IPS DF 4.7 (cell line): ENCODE results near the gene PSMG3.

Experiments
- DNase-seq: peaks from one replicate; pipeline ENCODE4 v3.0.0-alpha.2; 2013; ENCODE audit warnings: low spot score; ENCODE audit errors: extremely low read depth

The PSMG3 gene, protein sequence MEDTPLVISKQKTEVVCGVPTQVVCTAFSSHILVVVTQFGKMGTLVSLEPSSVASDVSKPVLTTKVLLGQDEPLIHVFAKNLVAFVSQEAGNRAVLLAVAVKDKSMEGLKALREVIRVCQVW

DNA sequence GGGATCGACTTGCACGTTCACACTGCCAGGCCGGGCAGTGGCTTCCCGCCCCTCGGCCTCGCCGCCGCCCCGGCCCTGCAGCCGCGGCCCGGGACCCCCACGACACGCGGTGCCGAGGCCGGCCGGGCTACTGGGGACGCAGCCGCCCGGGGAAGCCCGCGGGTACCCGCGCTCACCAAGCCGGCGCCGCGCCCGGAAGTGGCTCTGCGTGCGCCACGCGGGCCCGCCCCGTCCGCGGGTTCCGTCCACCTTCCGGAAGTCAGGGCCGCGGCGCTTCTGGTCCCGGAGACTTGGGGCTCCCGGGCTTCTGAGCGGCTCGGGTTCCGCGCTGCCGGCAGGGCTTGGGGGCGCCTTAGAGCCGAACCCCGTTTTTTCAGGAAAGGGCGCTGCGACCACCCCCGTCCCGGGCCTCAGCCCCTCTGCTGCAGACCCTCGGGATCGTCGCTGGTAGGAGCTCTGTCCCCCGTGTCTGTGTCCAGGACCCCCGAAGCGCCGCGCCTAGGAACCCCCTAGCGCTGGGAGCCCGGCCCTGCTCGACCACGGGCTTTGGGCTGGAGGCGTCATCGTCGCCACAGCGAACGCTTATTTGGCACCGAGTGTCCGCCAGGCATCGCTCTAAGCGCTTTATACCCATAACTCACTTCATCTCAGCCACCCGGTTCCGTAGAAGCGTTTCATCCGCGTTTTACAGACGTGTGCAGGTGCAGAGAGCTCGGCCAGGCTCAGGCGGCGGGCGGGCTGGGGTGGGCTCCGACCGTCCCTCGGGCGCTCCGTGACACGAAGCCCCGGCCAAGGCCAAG lies at the start of gene PSMG3:
Gene PSMG3 (minus strand): TSS at position 200 of the 800 bp plus-strand sequence. CDS start 693 bp downstream, outside the sequence.
- no peak for DNase-seq

DNA sequence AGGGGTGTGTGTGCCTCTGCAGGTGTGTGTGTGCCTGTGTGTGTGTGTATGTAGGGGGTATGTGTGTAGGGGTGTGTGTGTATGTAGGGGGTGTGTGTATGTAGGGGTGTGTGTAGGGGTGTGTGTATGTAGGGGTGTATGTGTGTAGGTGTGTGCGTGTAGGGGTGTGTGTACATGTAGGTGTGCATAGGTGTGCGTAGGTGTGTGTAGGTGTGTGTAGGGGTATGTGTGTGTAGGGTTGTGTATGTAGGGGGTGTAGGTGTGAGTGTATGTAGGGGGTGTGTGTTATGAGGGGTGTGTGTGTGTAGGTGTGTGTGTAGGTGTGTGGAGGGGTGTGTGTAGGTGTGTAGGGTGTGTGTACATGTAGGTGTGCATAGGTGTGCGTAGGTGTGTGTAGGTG lies 48.6 kb upstream of the PSMG3 start:
- DNase-seq: no peak

DNA sequence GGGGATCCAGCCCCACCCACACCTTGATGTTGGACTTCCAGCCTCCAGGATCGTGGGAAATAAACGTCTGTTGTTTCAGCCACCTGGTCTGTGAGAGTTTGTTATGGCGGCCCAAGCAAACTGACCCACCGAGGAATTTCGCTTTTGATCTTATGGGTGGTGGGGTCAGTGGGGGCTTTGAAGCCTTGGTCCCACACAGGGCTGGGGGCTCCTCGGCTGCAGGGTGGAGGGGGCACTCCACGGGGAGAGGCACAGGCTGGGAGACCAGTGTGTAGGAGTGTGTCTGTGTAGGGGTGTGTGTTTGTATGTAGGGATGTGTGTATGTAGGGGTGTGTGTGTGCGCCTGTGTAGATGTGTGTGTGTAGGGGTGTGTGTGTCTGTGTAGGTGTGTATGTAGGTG lies 48.1 kb upstream of the PSMG3 start:
- DNase-seq: no peak

DNA sequence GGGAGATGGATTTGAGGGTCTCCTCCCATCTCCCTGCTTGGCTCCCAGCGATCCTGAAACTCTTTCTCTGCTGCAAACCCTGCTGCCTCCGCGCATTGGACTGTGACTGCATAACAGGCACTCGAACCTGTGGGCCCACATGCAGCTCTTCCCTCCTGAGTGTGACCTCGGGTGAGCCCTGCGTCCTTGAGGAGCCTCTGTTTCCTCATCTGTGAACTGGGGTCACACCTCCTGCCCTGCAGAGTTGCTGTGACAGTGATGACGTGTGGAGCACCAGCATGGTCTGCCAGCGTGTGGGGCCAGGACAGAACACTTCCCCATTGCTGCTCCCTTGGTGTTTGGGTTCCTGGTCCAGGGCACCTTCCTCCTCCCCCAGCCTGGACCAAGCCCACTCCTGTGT lies 46.9 kb upstream of the PSMG3 start:
- no peak for DNase-seq

DNA sequence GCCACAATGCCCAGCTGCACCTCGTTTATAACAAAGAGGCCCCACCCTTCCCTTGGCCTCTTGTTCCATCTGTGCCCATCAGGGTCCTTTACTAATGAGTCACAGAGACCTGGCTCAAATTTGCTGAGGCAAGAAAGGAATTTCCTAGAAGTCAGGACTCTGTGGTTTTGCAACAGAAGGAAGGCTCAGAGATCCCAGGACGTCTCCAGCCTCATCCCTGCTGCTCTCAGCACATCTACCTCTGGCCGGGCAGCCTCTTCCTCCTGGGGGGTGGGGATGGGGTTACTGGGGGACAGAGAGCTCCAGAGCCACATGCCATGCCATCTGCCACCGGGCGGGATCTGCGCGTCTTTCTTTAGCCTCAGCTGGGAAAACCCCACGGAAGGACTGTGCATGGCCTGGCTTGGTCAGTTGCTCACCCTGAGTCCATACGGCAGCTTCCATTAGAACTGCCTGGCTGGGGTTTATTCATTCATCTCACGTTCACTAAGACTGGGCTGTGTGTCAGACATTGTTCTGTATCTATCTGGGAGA lies 41.9 kb upstream of the PSMG3 start:
- no peak for DNase-seq

DNA sequence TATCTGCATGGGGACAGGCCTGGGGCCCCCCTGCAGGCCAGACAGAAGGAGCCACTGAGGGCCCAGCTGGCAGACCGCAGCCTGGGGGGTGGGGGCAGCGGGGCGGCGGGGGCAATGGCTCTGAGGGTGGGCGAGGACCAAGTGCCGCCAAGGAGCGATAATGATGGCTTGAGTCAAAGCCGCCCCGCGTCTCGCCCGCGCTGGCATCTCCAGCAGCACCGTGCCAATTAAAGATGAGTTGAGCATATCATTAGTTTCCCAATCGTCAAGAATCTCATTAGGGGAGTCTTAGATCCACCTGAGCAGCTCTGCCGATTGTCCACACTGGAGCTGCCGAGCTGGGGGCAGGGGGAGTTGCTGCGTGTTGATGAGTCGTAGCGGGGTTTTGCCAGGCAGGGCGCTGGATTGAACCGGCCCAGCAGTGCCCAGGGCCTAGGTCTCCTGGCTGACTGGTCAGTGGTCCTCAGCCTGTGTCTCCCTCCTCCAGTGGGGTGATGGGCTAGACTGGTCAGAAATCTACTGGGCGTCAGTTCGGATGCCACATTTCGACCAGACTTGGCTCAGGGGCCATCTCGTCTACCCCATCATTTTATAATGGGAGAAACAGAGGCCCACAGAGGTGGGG lies 41.0 kb upstream of the PSMG3 start:
- no peak for DNase-seq

DNA sequence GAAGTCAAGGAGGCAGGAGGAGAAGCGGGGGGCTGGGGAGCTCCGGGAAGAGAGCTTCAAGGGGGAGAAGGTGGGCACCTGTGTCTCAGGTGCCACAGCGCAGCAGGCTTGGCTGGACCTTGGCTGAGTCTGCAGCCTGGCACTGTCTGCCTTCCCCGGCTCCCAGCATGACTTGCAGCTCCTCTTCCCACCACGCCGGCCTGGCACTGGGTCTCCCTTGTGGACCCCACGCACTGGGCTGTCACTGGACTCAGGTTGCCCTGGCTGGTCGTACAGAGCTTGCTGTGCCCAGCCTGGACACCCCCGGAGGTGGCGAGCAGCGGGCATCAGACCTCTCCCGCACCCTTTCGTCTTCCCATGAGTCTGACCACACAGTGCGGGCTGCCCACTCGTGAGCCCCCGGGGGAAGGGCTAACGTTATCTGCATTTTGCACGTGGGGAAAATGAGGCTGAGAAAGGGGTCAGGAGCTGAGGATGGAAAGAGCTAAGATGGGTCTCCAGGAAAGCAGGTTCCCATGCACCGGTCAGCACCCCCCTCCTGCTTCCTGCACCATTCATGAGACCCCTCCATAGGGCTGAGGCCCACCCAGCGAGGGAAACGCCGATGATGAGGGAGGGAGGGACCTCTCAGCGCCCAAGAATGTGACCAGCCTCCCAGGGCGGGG lies 40.3 kb upstream of the PSMG3 start:
- no peak for DNase-seq

DNA sequence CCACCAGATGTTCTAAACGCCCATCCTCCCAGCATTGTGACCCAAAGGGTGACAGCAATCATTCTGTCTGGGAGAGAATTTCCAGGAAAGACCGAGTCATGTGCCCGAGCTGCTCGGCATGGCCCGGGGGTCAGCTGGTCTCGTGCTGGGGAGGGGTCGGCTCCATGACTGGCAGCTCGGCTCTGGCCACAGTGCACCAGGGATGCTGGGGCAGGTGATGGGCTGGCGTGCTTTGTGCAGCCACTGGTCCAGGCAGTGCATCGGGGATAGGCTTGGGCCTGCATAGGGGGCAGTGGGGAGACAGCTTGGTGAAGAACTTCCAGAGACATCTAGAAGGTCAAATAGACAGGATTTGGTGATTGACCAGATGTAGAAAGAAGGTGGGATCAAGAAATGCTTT lies 39.2 kb upstream of the PSMG3 start:
- no peak for DNase-seq

DNA sequence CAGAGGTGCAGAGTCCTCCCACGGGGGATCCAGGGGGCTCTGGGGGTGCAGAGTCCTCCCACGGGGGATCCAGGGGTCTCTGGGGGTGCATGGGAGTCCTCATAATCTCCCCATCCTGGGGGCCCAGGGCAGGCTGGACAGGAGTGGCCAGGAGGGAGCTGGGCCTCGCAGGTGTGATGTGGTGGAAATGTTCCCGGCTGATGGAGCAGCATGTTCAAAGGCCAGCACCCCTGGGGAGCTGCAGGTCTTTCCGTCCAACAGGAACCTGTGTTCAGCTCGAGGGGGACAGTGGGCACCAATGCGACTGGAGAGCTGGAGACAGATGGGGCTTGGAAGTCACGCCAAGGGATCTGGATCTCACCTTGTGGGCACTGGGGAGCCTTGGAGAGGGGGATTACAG lies 38.5 kb upstream of the PSMG3 start:
- DNase-seq: no peak

DNA sequence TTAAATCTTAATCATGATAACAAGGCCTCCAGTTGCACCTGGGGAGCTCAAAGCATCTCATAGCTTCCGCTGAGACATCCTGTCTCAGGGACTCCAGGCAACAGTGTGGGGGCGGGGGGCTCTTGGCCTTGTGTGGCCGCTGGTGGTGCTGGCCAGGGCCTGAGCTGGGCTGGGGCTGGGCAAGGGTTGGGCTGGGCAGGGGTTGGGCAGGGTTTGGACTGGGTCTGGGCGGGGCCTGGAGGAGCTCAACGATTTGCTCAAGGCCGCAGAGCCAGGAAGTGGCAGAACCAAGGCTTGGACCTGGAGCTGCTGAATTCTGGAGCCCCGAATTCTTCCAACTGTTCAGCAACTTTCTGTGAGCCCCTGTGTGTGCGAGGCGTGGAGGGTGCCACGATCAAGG lies 37.9 kb upstream of the PSMG3 start:
- no peak for DNase-seq

DNA sequence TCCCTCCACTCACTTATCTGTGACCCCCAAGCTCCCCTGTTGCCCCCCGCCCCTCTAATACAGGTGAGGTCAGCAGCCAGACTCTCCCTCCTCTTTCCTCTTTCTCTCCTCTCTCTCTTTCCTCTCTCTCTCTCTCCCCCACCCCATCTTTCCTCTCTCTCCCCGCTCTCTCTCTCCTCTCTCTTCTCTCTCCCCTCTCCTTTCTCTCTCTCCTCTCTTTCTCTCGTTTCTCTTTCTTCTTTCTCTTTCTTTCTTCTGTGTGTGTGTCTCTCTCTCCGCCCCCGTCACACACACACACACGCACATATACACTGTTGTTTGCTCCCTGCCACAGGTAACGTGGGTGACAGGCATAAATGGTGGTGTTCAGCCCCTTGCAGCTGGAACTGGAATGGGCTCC lies 37.2 kb upstream of the PSMG3 start:
- DNase-seq: no peak

DNA sequence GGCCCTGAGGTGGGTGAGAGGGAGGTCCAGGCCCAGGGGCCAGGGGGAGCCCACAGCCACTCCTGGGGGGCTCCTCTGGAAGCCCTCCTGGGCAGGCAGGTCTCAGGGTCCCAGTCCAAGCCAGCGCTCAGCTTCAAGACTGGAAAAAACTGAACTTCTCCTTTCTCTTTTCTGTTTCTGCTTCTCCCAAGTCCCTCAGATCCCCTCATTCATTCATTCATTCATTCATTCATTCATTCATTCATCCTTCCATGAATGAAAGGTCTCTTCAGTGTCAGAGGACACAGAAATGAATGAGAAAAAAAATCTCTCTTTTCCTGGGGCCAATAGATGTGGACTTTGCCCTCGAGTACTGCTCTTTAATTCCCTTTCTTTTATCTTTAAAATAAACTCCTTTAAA lies 34.6 kb upstream of the PSMG3 start:
- DNase-seq: no peak

DNA sequence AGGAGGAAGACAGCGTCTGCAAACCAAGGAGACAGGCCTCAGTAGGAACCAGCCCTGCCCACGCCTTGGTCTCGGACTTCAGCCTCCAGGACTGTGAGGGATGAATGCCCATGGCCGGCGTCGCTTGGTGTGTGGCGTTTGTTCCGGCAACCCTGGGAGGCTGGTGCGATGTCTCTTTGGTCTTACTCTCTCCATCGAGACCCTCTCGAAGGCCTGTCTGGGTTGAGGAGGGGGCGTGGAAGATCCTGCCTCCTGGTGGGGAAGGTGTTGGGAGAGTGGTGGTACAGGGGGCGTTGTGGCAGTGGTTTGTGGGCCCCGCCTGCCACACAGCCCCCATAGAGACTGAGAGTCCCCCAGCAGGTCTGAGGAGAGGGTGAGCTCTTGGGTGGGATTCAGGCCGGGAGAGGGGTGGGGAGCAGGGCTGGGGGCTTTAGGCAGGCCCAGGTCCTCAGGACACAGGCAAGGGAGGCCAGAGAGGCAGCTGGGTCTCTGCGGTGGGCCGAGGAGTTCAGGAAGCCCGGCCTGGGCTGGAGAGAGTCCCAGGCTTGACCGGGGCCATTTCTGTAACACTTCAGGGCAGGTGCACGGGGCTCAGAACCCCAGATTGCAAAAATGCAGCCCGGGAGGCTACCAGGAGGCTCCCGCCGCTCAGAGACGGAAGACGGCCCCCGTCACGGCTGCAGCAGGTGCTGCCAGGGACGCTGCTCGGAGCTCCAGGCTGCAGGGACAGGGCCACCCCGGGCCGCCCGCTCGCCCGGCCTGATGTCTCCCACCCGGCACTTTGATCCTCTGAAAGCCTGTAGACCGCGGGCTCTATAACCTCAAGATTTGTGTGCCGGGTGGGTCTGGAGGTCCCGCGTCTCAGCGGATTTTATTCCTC lies 33.8 kb upstream of the PSMG3 start:
- no peak for DNase-seq

DNA sequence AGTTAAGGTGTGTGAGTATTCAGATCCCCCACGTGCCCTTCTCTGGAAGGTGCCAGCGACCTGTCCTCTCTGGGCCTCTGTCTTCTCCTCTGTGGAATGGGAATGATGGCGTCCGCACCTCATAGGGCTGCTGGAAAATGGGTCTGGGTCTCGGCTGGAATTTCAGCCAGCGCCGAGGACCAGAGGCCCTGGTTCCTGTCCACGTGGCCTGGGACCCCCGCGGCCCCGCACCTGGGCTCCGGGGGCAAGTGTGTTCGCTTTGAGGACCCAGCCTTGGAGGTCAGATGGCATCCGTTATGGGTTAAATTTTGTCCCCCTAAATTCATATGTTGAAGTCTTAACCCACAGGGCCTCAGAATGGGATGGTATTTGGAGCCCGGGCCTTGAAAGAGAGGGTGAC lies 32.6 kb upstream of the PSMG3 start:
- no peak for DNase-seq

DNA sequence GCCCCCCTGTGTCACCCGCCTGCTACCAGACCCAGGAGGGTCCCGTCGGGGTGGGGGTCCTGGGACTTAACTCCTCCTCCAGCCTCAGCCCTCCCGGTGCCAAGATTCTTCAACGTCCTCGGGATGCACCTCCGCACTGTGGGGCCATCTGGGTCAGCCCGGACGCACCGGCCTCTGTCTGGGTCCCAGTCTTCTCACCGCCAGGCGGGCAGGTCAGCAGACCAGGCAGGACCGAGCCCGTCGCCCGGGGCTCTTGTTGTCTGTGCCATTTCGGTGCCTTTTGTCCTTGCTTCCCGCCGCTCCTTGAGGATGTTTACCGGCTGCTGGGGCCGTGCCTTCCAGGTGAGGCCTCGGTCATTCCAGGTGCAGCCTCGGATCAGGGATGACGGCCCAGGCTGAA lies 32.1 kb upstream of the PSMG3 start:
- no peak for DNase-seq

DNA sequence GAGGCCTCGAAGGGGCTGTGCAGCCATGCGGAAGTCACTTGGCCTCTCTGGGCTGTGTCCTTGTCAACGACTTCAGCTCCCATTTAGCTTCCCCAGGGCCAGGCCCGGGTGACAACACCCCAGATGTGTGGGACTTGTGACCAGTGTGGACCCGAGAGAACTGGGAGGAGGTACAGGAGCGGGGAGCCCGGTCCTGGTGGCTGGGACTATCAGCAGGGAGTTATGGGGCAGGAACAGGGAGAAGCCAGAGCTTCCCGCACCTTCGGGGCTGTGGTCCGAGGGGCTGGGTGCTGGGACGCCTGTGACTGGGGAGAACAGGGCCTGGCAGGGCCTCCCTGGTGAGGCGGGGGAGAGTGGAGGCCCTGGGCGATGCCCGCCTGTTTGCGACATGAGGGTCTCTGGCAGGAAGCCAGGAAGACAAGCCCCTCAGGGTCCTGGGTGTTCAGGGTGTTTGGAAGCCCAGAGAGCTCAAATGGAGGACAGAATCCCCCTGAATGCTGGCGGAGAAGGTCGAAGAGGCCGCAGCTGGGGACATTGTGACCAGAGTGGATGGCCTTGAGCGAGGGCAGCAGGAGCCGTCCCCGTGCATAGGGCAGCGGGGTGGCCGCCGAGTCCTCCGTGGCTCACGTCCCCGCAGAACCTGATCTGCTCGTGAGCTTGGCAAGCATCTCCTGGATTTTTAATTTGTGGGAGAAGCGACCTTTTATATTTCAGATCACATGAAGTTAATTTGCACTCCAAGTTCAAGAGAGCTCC lies 30.0 kb upstream of the PSMG3 start:
- no peak for DNase-seq

DNA sequence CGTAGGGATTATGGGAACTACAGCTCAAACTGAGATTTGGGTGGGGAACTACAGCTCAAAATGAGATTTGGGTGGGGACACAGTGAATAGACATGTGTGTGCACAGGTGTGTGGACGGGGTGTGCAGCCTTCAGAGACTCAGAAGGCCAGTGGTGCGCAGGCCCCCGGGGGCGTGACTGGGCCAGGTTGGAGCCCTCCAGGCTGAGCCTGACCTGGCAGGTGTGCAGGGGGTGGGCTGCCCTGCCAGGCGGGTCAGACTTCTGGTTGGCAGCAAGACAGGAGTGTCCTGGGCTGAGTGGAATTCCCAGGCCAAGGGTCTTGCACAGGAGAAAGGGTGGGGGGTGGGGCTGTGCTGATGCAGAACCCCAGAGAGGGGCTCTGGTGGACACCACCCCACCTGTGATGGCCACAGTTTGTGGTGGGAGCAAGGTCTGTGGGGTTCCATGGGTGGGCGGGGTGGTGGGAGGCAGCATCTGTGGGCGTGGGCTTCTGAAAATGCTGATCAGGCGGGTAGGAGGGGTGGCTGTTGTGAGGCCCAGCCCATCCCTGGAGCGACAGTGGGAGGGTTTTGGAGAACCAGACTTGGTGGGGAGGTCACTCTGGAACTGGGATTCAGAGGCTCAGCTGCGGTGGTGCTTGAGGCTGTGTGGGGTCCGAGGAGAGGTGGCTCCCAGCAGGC lies 29.3 kb upstream of the PSMG3 start:
- no peak for DNase-seq

DNA sequence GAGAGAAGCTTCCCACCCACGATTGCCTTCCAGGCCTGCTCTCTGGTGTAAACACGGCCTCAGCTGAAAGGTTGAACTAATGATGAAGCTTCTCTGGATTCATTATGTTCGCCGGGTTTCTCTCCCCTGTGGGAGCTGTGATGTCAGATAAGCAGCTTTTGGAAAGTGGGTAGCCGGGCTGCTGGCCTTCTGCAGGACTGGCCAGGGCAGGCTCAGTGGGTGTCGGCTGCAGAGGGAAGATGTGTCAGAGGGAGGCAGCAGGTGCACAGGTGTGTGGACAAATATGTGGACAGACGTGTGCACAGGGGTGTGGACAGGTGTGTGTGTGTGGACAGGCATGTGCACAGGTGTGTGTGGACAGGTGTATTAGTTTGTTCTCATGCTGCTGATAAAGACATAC lies 28.5 kb upstream of the PSMG3 start:
- DNase-seq: no peak

DNA sequence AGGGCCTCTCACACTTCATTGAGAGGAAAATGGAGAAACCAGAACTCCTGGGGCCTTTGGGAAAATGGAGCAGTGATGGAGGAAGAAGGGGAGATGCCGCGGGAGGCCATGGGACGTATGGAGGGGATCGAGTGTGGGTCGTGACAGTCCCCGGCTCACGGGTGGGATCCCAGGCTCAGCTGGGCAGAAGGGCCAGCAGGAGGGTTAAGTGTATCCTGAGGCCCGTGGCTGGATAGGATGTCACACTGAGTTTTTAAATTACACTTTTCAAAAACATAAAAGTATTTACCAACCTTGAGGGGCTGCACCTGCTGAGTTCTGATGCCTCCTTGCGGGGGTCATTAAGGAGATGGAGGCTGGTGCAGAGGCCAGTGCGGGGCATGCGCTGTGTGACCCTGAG lies 28.0 kb upstream of the PSMG3 start:
- no peak for DNase-seq
